ENCODE results near the gene TUBB4A. TPM values are rescaled to one million over a fixed set of nuclear protein-coding genes. Genes with fewer than 3 reads are reported as not detected.

TUBB4A gene
- polyA plus RNA-seq, 4 donors: 0.53 to 5.8 (median 1.1) TPM; not detected in 1

- peaks cover 0 to 12% (median 0%) of the 10 kb centered on the region in 3 donors for H3K4me1 ChIP-seq (ENCODE audit: control insufficient read depth in 3 of 3, insufficient read depth in 2 of 3, low read depth in 1 of 3, low read length in 2 of 3)
- 55 to 62% (median 58%) methylated on average over 10 of the region's 10 CpGs for WGBS, 3 donors
- H3K9me3 ChIP-seq (ENCODE audit: control insufficient read depth in 2 of 2, insufficient read depth in 1 of 2, low read depth in 1 of 2, low read length in 1 of 2): peaks cover 0 to 14% of the 10 kb centered on the region in 2 donors
- H3K36me3 ChIP-seq (ENCODE audit: control insufficient read depth in 3 of 3, insufficient read depth in 2 of 3, low read depth in 1 of 3, low read length in 3 of 3): no peaks in the 10 kb centered on the region
- peak overlapping the region; percentile 18 to 43 (median 28) for H3K4me3 ChIP-seq (ENCODE audit: low read depth in 1 of 3, low read length in 3 of 3)
- H3K27me3 ChIP-seq (ENCODE audit: control insufficient read depth in 3 of 3, insufficient read depth in 3 of 3, low read length in 3 of 3): no peaks in the 10 kb centered on the region
- no peak for FAIRE-seq
- peak overlapping the region in 2 of 3 donors; percentile 24 to 82 for H3K27ac ChIP-seq (ENCODE audit: low read depth in 1 of 3, low read length in 2 of 3)
- no peak for DNase-seq
These were observed 21.2 kb downstream of the TUBB4A start for GRCh38 chr19:6480848-6481415.

GRCh38 chr19:6479836-6480398 is 22.2 kb downstream of the TUBB4A start:
- no peaks in the 10 kb centered on the region for H3K36me3 ChIP-seq (ENCODE audit: control insufficient read depth in 3 of 3, insufficient read depth in 2 of 3, low read depth in 1 of 3, low read length in 3 of 3)
- peaks cover 0 to 21% (median 0%) of the 10 kb centered on the region in 3 donors for H3K4me1 ChIP-seq (ENCODE audit: control insufficient read depth in 3 of 3, insufficient read depth in 2 of 3, low read depth in 1 of 3, low read length in 2 of 3)
- H3K9me3 ChIP-seq (ENCODE audit: control insufficient read depth in 2 of 2, insufficient read depth in 1 of 2, low read depth in 1 of 2, low read length in 1 of 2): peaks cover 0 to 14% of the 10 kb centered on the region in 2 donors
- no peak for FAIRE-seq
- no peak overlapping the region for H3K4me3 ChIP-seq (ENCODE audit: low read depth in 1 of 3, low read length in 3 of 3)
- no peak for DNase-seq
- WGBS, 3 donors: 66 to 85% (median 71%) methylated on average over 6 to 7 of the region's 7 CpGs
- no peak overlapping the region for H3K27ac ChIP-seq (ENCODE audit: low read depth in 1 of 3, low read length in 2 of 3)
- peaks cover 0 to 2% (median 0%) of the 10 kb centered on the region in 3 donors for H3K27me3 ChIP-seq (ENCODE audit: control insufficient read depth in 3 of 3, insufficient read depth in 3 of 3, low read length in 3 of 3)

- peaks cover 0 to 14% of the 10 kb centered on the region in 2 donors for H3K9me3 ChIP-seq (ENCODE audit: control insufficient read depth in 2 of 2, insufficient read depth in 1 of 2, low read depth in 1 of 2, low read length in 1 of 2)
- H3K36me3 ChIP-seq (ENCODE audit: control insufficient read depth in 3 of 3, insufficient read depth in 2 of 3, low read depth in 1 of 3, low read length in 3 of 3): no peaks in the 10 kb centered on the region
- H3K27ac ChIP-seq (ENCODE audit: low read depth in 1 of 3, low read length in 2 of 3): no peak overlapping the region
- 79 to 88% (median 84%) methylated on average over 13 of the region's 13 CpGs for WGBS, 3 donors
- H3K4me3 ChIP-seq (ENCODE audit: low read depth in 1 of 3, low read length in 3 of 3): no peak overlapping the region
- FAIRE-seq (no peak), DNase-seq (no peak)
- H3K27me3 ChIP-seq (ENCODE audit: control insufficient read depth in 3 of 3, insufficient read depth in 3 of 3, low read length in 3 of 3): peaks cover 0 to 2% (median 0%) of the 10 kb centered on the region in 3 donors
- H3K4me1 ChIP-seq (ENCODE audit: control insufficient read depth in 3 of 3, insufficient read depth in 2 of 3, low read depth in 1 of 3, low read length in 2 of 3): peaks cover 0 to 26% (median 0%) of the 10 kb centered on the region in 3 donors
These were observed 23.3 kb downstream of the TUBB4A start for GRCh38 chr19:6478815-6479214.

- peaks cover 0 to 14% of the 10 kb centered on the region in 2 donors for H3K9me3 ChIP-seq (ENCODE audit: control insufficient read depth in 2 of 2, insufficient read depth in 1 of 2, low read depth in 1 of 2, low read length in 1 of 2)
- H3K4me3 ChIP-seq (ENCODE audit: low read depth in 1 of 3, low read length in 3 of 3): peak overlapping the region in 2 of 3 donors; percentile 27 to 41
- WGBS, 3 donors: 34 to 42% (median 38%) methylated on average over 18 to 29 of the region's 29 CpGs
- H3K27ac ChIP-seq (ENCODE audit: low read depth in 1 of 3, low read length in 2 of 3): no peak overlapping the region
- peaks cover 0 to 2% (median 0%) of the 10 kb centered on the region in 3 donors for H3K27me3 ChIP-seq (ENCODE audit: control insufficient read depth in 3 of 3, insufficient read depth in 3 of 3, low read length in 3 of 3)
- DNase-seq: no peak
- H3K4me1 ChIP-seq (ENCODE audit: control insufficient read depth in 3 of 3, insufficient read depth in 2 of 3, low read depth in 1 of 3, low read length in 2 of 3): peaks cover 0 to 29% (median 0%) of the 10 kb centered on the region in 3 donors
- H3K36me3 ChIP-seq (ENCODE audit: control insufficient read depth in 3 of 3, insufficient read depth in 2 of 3, low read depth in 1 of 3, low read length in 3 of 3): peaks cover 0 to 4% (median 0%) of the 10 kb centered on the region in 3 donors
- no peak for FAIRE-seq
These were observed 25.1 kb downstream of the TUBB4A start for GRCh38 chr19:6476896-6477431.

GRCh38 chr19:6476155-6476895 is 25.8 kb downstream of the TUBB4A start:
- Histone ChIP-seq H3K9me3 (ENCODE audit: control insufficient read depth in 2 of 2, insufficient read depth in 1 of 2, low read depth in 1 of 2, low read length in 1 of 2) (peaks cover 0 to 14% of the 10 kb centered on the region in 2 donors), H3K4me3 (ENCODE audit: low read depth in 1 of 3, low read length in 3 of 3) (peak overlapping the region in 2 of 3 donors; percentile 27 to 41), H3K27me3 (ENCODE audit: control insufficient read depth in 3 of 3, insufficient read depth in 3 of 3, low read length in 3 of 3) (peaks cover 0 to 2% (median 0%) of the 10 kb centered on the region in 3 donors), H3K36me3 (ENCODE audit: control insufficient read depth in 3 of 3, insufficient read depth in 2 of 3, low read depth in 1 of 3, low read length in 3 of 3) (peaks cover 0 to 4% (median 0%) of the 10 kb centered on the region in 3 donors), H3K4me1 (ENCODE audit: control insufficient read depth in 3 of 3, insufficient read depth in 2 of 3, low read depth in 1 of 3, low read length in 2 of 3) (peaks cover 0 to 29% (median 0%) of the 10 kb centered on the region in 3 donors), H3K27ac (ENCODE audit: low read depth in 1 of 3, low read length in 2 of 3) (peak overlapping the region in 2 of 3 donors; percentile 55 to 85)
- DNase-seq (peak; percentile 96), FAIRE-seq (no peak)
- WGBS, 3 donors: 9 to 31% (median 28%) methylated on average over 25 to 33 of the region's 33 CpGs

- peaks cover 0 to 4% (median 0%) of the 10 kb centered on the region in 3 donors for H3K36me3 ChIP-seq (ENCODE audit: control insufficient read depth in 3 of 3, insufficient read depth in 2 of 3, low read depth in 1 of 3, low read length in 3 of 3)
- peaks cover 0 to 29% (median 0%) of the 10 kb centered on the region in 3 donors for H3K4me1 ChIP-seq (ENCODE audit: control insufficient read depth in 3 of 3, insufficient read depth in 2 of 3, low read depth in 1 of 3, low read length in 2 of 3)
- WGBS, 3 donors: 21 to 35% (median 22%) methylated on average over 52 of the region's 52 CpGs
- H3K27ac ChIP-seq (ENCODE audit: low read depth in 1 of 3, low read length in 2 of 3): peak overlapping the region in 1 of 3 donors; percentile 85
- H3K9me3 ChIP-seq (ENCODE audit: control insufficient read depth in 2 of 2, insufficient read depth in 1 of 2, low read depth in 1 of 2, low read length in 1 of 2): peaks cover 0 to 14% of the 10 kb centered on the region in 2 donors
- peaks cover 0 to 2% (median 0%) of the 10 kb centered on the region in 3 donors for H3K27me3 ChIP-seq (ENCODE audit: control insufficient read depth in 3 of 3, insufficient read depth in 3 of 3, low read length in 3 of 3)
- peak overlapping the region in 2 of 3 donors; percentile 27 to 41 for H3K4me3 ChIP-seq (ENCODE audit: low read depth in 1 of 3, low read length in 3 of 3)
- no peak for FAIRE-seq
- DNase-seq: peak; percentile 48 to 64
These were observed 26.6 kb downstream of the TUBB4A start for GRCh38 chr19:6475321-6476108.

GRCh38 chr19:6473647-6474046 is 28.5 kb downstream of the TUBB4A start:
- DNase-seq (peak; percentile 63 to 92), FAIRE-seq (no peak)
- Histone ChIP-seq H3K27me3 (ENCODE audit: control insufficient read depth in 3 of 3, insufficient read depth in 3 of 3, low read length in 3 of 3) (peaks cover 0 to 2% (median 0%) of the 10 kb centered on the region in 3 donors), H3K4me1 (ENCODE audit: control insufficient read depth in 3 of 3, insufficient read depth in 2 of 3, low read depth in 1 of 3, low read length in 2 of 3) (peaks cover 0 to 29% (median 0%) of the 10 kb centered on the region in 3 donors), H3K27ac (ENCODE audit: low read depth in 1 of 3, low read length in 2 of 3) (peak overlapping the region in 1 of 3 donors; percentile 38), H3K4me3 (ENCODE audit: low read depth in 1 of 3, low read length in 3 of 3) (no peak overlapping the region), H3K36me3 (ENCODE audit: control insufficient read depth in 3 of 3, insufficient read depth in 2 of 3, low read depth in 1 of 3, low read length in 3 of 3) (peaks cover 0 to 9% (median 0%) of the 10 kb centered on the region in 3 donors), H3K9me3 (ENCODE audit: control insufficient read depth in 2 of 2, insufficient read depth in 1 of 2, low read depth in 1 of 2, low read length in 1 of 2) (peaks cover 0 to 8% of the 10 kb centered on the region in 2 donors)
- 14 to 46% (median 23%) methylated on average over 9 of the region's 9 CpGs for WGBS, 3 donors
